ENCODE data around the gene SLC4A4.

GRCh38 chr4:71495454-71495853 is 156.6 kb downstream of the SLC4A4 start:
- TF ChIP-seq CTCF (IDR thresholded peaks at IDR 0.05): no peak
- TF ChIP-seq POLR2A (IDR thresholded peaks at IDR 0.05): no peak
- no peak for TF ChIP-seq EP300 (IDR thresholded peaks at IDR 0.05)

All from sigmoid colon (tissue), 4 donors.